Measurements from ENCODE around the gene C12orf56. TPM values are rescaled to one million over a fixed set of nuclear protein-coding genes. Genes with fewer than 3 reads are reported as not detected.

The C12orf56 gene
- total RNA-seq, 4 donors from 2014 or later: 0.76 TPM; not detected in 3

DNA sequence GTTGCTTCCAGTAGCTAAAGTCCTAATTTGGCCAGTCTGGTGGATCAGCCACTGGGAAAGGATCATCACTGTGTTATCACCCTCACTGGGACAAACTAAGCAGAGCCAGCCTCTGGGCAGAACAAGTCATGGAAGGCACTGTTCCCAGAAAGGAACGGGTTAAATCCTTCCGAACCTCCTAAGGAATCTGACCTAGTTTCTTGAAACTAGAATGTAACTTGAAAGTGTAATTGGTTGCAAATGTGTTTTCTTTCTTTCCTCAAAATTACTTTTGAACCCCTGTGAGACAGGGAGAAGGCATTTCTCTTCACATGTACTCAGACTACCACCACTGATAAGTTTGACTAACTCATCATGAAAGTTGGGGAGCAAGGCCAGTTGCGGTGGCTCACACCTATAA lies 149.8 kb downstream of the C12orf56 start:
- TF ChIP-seq, protein P1, sequence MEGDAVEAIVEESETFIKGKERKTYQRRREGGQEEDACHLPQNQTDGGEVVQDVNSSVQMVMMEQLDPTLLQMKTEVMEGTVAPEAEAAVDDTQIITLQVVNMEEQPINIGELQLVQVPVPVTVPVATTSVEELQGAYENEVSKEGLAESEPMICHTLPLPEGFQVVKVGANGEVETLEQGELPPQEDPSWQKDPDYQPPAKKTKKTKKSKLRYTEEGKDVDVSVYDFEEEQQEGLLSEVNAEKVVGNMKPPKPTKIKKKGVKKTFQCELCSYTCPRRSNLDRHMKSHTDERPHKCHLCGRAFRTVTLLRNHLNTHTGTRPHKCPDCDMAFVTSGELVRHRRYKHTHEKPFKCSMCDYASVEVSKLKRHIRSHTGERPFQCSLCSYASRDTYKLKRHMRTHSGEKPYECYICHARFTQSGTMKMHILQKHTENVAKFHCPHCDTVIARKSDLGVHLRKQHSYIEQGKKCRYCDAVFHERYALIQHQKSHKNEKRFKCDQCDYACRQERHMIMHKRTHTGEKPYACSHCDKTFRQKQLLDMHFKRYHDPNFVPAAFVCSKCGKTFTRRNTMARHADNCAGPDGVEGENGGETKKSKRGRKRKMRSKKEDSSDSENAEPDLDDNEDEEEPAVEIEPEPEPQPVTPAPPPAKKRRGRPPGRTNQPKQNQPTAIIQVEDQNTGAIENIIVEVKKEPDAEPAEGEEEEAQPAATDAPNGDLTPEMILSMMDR (IDR thresholded peaks at IDR 0.05): no peak
- no peak for TF ChIP-seq POLR2A (IDR thresholded peaks at IDR 0.05)
- H3K4me3 ChIP-seq: no peak overlapping the region
- H3K9me3 ChIP-seq: no peaks in the 10 kb centered on the region
- no peak for DNase-seq
- no peaks in the 10 kb centered on the region for H3K36me3 ChIP-seq
- H3K27ac ChIP-seq: no peak overlapping the region
- no peaks in the 10 kb centered on the region for H3K27me3 ChIP-seq
- H3K4me1 ChIP-seq: no peaks in the 10 kb centered on the region
- intact Hi-C loops (cut with DNase I; ENCODE audit: low total_unique reads): no loop called here

DNA sequence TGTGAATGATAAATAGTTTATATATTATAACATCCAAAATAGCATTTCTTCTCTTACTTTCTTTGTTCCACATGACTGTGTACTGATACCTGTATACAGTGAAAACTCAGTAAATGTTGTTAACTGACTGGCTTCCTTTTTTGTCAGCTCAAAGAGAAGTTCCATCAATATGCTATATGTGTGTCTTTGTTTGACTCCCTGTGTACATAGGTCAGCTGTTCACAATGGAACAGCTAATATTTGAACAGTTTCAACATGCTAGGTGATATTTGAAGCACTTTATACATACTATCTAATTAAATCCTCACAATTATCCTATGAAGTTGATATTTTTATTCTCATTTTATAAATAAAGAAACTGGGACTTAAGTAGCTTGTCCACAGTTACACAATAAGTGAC lies 153.2 kb downstream of the C12orf56 start:
- Histone ChIP-seq H3K4me1 (no peaks in the 10 kb centered on the region), H3K27ac (no peak overlapping the region), H3K36me3 (no peaks in the 10 kb centered on the region), H3K9me3 (no peaks in the 10 kb centered on the region), H3K27me3 (no peaks in the 10 kb centered on the region), H3K4me3 (no peak overlapping the region)
- DNase-seq: no peak
- intact Hi-C loops (cut with DNase I; ENCODE audit: low total_unique reads): no loop called here
- TF ChIP-seq, protein P1 (IDR thresholded peaks at IDR 0.05): no peak
- TF ChIP-seq POLR2A (IDR thresholded peaks at IDR 0.05): no peak

DNA sequence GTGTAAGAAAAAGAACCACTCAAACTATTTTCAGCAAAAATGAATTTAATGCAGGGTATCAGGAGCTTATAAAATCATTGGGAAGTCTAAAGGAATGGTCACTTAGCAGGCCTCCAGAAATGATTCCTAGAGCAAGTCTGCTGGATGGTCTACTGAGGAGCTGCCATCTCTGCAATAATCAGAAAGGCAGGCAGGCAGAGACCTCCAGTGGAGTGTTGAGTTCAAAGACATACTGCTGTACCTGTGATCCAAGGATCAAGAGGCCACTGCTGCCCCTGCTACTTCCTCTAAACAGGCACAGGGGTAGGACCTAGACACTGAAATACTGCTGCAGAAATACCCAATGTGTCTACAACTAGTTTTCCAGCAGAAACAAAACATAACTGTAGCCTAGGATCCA lies 154.0 kb downstream of the C12orf56 start:
- no peak for TF ChIP-seq POLR2A (IDR thresholded peaks at IDR 0.05)
- TF ChIP-seq, protein P1 (IDR thresholded peaks at IDR 0.05): no peak
- intact Hi-C loops (cut with DNase I; ENCODE audit: low total_unique reads): no loop called here
- no peaks in the 10 kb centered on the region for H3K4me1 ChIP-seq
- no peak for DNase-seq
- no peaks in the 10 kb centered on the region for H3K27me3 ChIP-seq
- H3K27ac ChIP-seq: no peak overlapping the region
- no peaks in the 10 kb centered on the region for H3K36me3 ChIP-seq
- H3K4me3 ChIP-seq: no peak overlapping the region
- no peaks in the 10 kb centered on the region for H3K9me3 ChIP-seq

GRCh38 chr12:64232196-64232595 lies 158.4 kb downstream of the C12orf56 start:
- intact Hi-C loops (cut with DNase I; ENCODE audit: low total_unique reads): no loop called here
- H3K27me3 ChIP-seq: no peaks in the 10 kb centered on the region
- DNase-seq: no peak
- H3K27ac ChIP-seq: no peak overlapping the region
- H3K9me3 ChIP-seq: no peaks in the 10 kb centered on the region
- H3K4me1 ChIP-seq: no peaks in the 10 kb centered on the region
- no peak for TF ChIP-seq POLR2A (IDR thresholded peaks at IDR 0.05)
- TF ChIP-seq, protein P1 (IDR thresholded peaks at IDR 0.05): no peak
- no peak overlapping the region for H3K4me3 ChIP-seq
- no peaks in the 10 kb centered on the region for H3K36me3 ChIP-seq

DNA sequence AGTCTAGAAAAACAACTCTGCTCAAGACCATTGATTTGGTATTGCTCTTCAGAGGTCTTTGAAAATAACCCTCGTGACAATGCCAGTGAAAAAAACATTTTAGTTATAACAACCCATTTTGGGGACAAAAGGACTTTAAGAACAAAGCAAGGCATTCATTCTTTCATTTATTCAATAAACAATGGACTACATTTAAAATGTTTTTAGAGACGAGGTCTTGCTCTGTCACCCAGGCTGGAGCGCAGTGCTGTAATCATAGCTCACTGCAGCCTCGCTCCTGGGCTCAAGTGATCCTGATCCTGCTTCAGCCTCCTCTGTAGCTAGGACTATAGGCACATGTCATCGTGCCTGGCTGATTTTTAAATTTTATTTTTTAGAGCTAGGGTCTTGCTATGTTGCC lies 160.8 kb downstream of the C12orf56 start:
- intact Hi-C loops (cut with DNase I; ENCODE audit: low total_unique reads): no loop called here
- TF ChIP-seq POLR2A (IDR thresholded peaks at IDR 0.05): no peak
- TF ChIP-seq, protein P1 (IDR thresholded peaks at IDR 0.05): no peak
- no peaks in the 10 kb centered on the region for H3K4me1 ChIP-seq
- no peak for DNase-seq
- no peaks in the 10 kb centered on the region for H3K27me3 ChIP-seq
- no peak overlapping the region for H3K27ac ChIP-seq
- no peaks in the 10 kb centered on the region for H3K36me3 ChIP-seq
- H3K9me3 ChIP-seq: no peaks in the 10 kb centered on the region
- no peak overlapping the region for H3K4me3 ChIP-seq

Measured in uterus (tissue), 4 donors.